Astrocyte (in vitro differentiated cells and primary cell): Measurements from ENCODE around the gene SPATA2. TPM values are rescaled to one million over a fixed set of nuclear protein-coding genes. Genes with fewer than 3 reads are reported as not detected.
"Not testable (repeated sequence)": the region's sequence is repeated elsewhere in the genome, so short reads cannot be mapped to it uniquely, and the experiment has no call there.

ENCODE experiments used
- DNase-seq: peaks from one replicate; pipeline ENCODE4 v3.0.0-alpha.2; 2010; ENCODE audit warnings: low read depth
- FAIRE-seq: peaks from 2 replicates; lab custom pipeline; 2011; peaks lifted over from hg19 to GRCh38; lab: Jason Lieb, UNC
- H2AFZ ChIP-seq: 2 replicates; pipeline ENCODE4 v1.6.0; 2012; ENCODE audit warnings: low read depth, low read length, inconsistent platforms
- H3K27ac ChIP-seq: 2 replicates; pipeline ENCODE4 v1.5.1; 2011; ENCODE audit warnings: low read depth, low read length, inconsistent platforms
- H3K27me3 ChIP-seq: 2 replicates; pipeline ENCODE4 v1.6.0; 2011; ENCODE audit warnings: low read length, inconsistent platforms; ENCODE audit not compliant: insufficient read depth
- H3K36me3 ChIP-seq: 2 replicates; pipeline ENCODE4 v1.5.1; 2011; ENCODE audit warnings: low read length, inconsistent platforms; ENCODE audit not compliant: insufficient read depth
- H3K4me1 ChIP-seq: 2 replicates; pipeline ENCODE4 v1.5.1; 2011; ENCODE audit warnings: low read length, inconsistent platforms; ENCODE audit not compliant: insufficient read depth
- H3K4me2 ChIP-seq: 2 replicates; pipeline ENCODE4 v1.6.0; 2012; ENCODE audit warnings: low read length, inconsistent platforms
- H3K4me3 ChIP-seq: 2 replicates; pipeline ENCODE4 v1.5.1; 2011; ENCODE audit warnings: low read depth, mild to moderate bottlenecking, low read length, inconsistent platforms; ENCODE audit not compliant: insufficient read depth
- H3K79me2 ChIP-seq: 2 replicates; pipeline ENCODE4 v1.6.0; 2012; ENCODE audit warnings: mild to moderate bottlenecking, low read length, inconsistent platforms; ENCODE audit not compliant: insufficient read depth
- H3K9ac ChIP-seq: 2 replicates; pipeline ENCODE4 v1.6.0; 2012; ENCODE audit warnings: mild to moderate bottlenecking, low read length, inconsistent platforms
- H3K9me3 ChIP-seq: 2 replicates; pipeline ENCODE4 v1.5.1; 2012; ENCODE audit warnings: low read depth, mild to moderate bottlenecking, low read length, inconsistent platforms; ENCODE audit not compliant: insufficient read depth
- H4K20me1 ChIP-seq: 2 replicates; pipeline ENCODE4 v1.6.0; 2012; ENCODE audit warnings: low read length, inconsistent platforms; ENCODE audit not compliant: insufficient read depth
- H3K27ac Mint-ChIP-seq: one replicate; pipeline ENCODE4 v1.8.0; 2021; ENCODE audit warnings: mild to moderate bottlenecking, mixed read lengths; ENCODE audit not compliant: unreplicated experiment
- H3K27me3 Mint-ChIP-seq: one replicate; pipeline ENCODE4 v1.8.0; 2021; ENCODE audit warnings: low read depth, mixed read lengths; ENCODE audit not compliant: unreplicated experiment
- H3K36me3 Mint-ChIP-seq: one replicate; pipeline ENCODE4 v1.8.0; 2021; ENCODE audit warnings: low read depth, mixed read lengths; ENCODE audit not compliant: unreplicated experiment
- H3K4me1 Mint-ChIP-seq: one replicate; pipeline ENCODE4 v1.8.0; 2021; ENCODE audit warnings: low read depth, mixed read lengths; ENCODE audit not compliant: unreplicated experiment
- H3K4me3 Mint-ChIP-seq: one replicate; pipeline ENCODE4 v1.8.0; 2021; ENCODE audit warnings: mild to moderate bottlenecking, moderate library complexity, mixed read lengths; ENCODE audit not compliant: unreplicated experiment
- H3K9me3 Mint-ChIP-seq: one replicate; pipeline ENCODE4 v1.8.0; 2021; ENCODE audit warnings: mild to moderate bottlenecking, mixed read lengths; ENCODE audit not compliant: unreplicated experiment
- CTCF ChIP-seq: IDR thresholded peaks from 2 replicates; pipeline ENCODE4 v1.5.1; 2011; ENCODE audit warnings: low read depth, mild to moderate bottlenecking, inconsistent platforms, low read length, moderate library complexity; ENCODE audit not compliant: insufficient read depth
- EZH2 ChIP-seq: IDR thresholded peaks from 2 replicates; pipeline ENCODE4 v1.6.1; 2012; ENCODE audit warnings: mild to moderate bottlenecking, low read length, inconsistent platforms; ENCODE audit not compliant: insufficient read depth
- total RNA-seq: library from RNA; stranded (reverse); gene quantifications from 2 replicates; pipeline ENCODE4 v1.2.1, GENCODE V29; 2021

SPATA2 gene
- total RNA-seq, 1 donor from 2014 or later, result 7.3 TPM

GRCh38 chr20:49956689-49957088, 41.4 kb upstream of the SPATA2 start:
- FAIRE-seq (no peak), DNase-seq (no peak)
- peaks cover 24% of the 10 kb centered on the region for H3K79me2 ChIP-seq
- H3K4me1 Mint-ChIP-seq, result no peaks in the 10 kb centered on the region
- no peaks in the 10 kb centered on the region for H3K27me3 ChIP-seq
- peaks cover 37% of the 10 kb centered on the region for H3K36me3 Mint-ChIP-seq
- no peak overlapping the region for H3K4me3 ChIP-seq
- H3K27me3 Mint-ChIP-seq, result no peaks in the 10 kb centered on the region
- no peak overlapping the region for H3K4me2 ChIP-seq
- no peak overlapping the region for H3K4me3 Mint-ChIP-seq
- no peaks in the 10 kb centered on the region for H3K9me3 Mint-ChIP-seq
- H3K9me3 ChIP-seq, result no peaks in the 10 kb centered on the region
- H2AFZ ChIP-seq, result no peak overlapping the region
- peaks cover 6% of the 10 kb centered on the region for H3K4me1 ChIP-seq
- H3K36me3 ChIP-seq, result peaks cover 33% of the 10 kb centered on the region
- TF ChIP-seq EZH2, result no peak
- TF ChIP-seq CTCF, result no peak
- H3K9ac ChIP-seq, result no peak overlapping the region
- no peaks in the 10 kb centered on the region for H4K20me1 ChIP-seq
- no peak overlapping the region for H3K27ac ChIP-seq
- H3K27ac Mint-ChIP-seq, result no peak overlapping the region

- not testable (repeated sequence) for H3K4me1 Mint-ChIP-seq, H3K27ac Mint-ChIP-seq, H3K9me3 Mint-ChIP-seq, H3K4me3 ChIP-seq, H3K9ac ChIP-seq, H3K27me3 ChIP-seq, H3K9me3 ChIP-seq, H4K20me1 ChIP-seq, H3K4me3 Mint-ChIP-seq, DNase-seq, H2AFZ ChIP-seq, FAIRE-seq, H3K27ac ChIP-seq, H3K4me2 ChIP-seq, H3K27me3 Mint-ChIP-seq
- Histone ChIP-seq H3K36me3 (peaks cover 34% of the 10 kb centered on the region), H3K79me2 (peaks cover 24% of the 10 kb centered on the region), H3K4me1 (peaks cover 14% of the 10 kb centered on the region)
- peaks cover 38% of the 10 kb centered on the region for H3K36me3 Mint-ChIP-seq
These were observed 40.6 kb upstream of the SPATA2 start for GRCh38 chr20:49955830-49956396.

GRCh38 chr20:49955167-49955566, 39.8 kb upstream of the SPATA2 start:
- Histone ChIP-seq H3K27ac (no peak overlapping the region), H3K36me3 (peaks cover 34% of the 10 kb centered on the region), H4K20me1 (no peaks in the 10 kb centered on the region), H3K79me2 (peaks cover 24% of the 10 kb centered on the region), H3K4me1 (peaks cover 21% of the 10 kb centered on the region), H3K9ac (no peak overlapping the region), H3K9me3 (no peaks in the 10 kb centered on the region), H2AFZ (no peak overlapping the region), H3K4me3 (no peak overlapping the region), H3K27me3 (no peaks in the 10 kb centered on the region), H3K4me2 (no peak overlapping the region)
- TF ChIP-seq CTCF (no peak), EZH2 (no peak)
- Mint-ChIP-seq H3K9me3 (no peaks in the 10 kb centered on the region), H3K27me3 (no peaks in the 10 kb centered on the region), H3K4me3 (no peak overlapping the region), H3K36me3 (peaks cover 40% of the 10 kb centered on the region), H3K27ac (peak overlapping the region; percentile 66), H3K4me1 (peaks cover 4% of the 10 kb centered on the region)
- FAIRE-seq, result no peak
- DNase-seq, result no peak
